Transverse colon (tissue), 4 donors: ENCODE measurements around the gene CRLF1.
A peak's percentile ranks its signal among the peaks of the same experiment; 100 is the strongest.

ENCODE experiments used
- EP300 ChIP-seq: sonication (generic); formaldehyde crosslinking; IDR thresholded peaks from one replicate; pipeline ENCODE4 v1.6.1; 2017; ENCODE audit warnings: antibody characterized with exemption, low read depth
- POLR2A ChIP-seq: fragments of 450-650 bp; IDR thresholded peaks from one replicate; pipeline ENCODE4 v1.6.1; 2016; ENCODE audit warnings: antibody characterized with exemption, mild to moderate bottlenecking, moderate library complexity
- POLR2AphosphoS5 ChIP-seq, 3 donors: sonication (generic); formaldehyde crosslinking; IDR thresholded peaks; one replicate each; pipeline ENCODE4 v1.6.1; 2016; ENCODE audit warnings: antibody characterized with exemption in 3 of 3
- TF ChIP-seq, protein P1 (sequence below), 5 experiments: fragments of 200-600 bp in 3 of 5; fragments of 450-650 bp in 2 of 5; sonication (generic) in 3 of 5; IDR thresholded peaks; 1 replicate in 2 of 5; 2 replicates in 3 of 5; pipeline ENCODE4 v1.5.1; 2016 to 2017; ENCODE audit warnings: antibody characterized with exemption in 5 of 5, inconsistent platforms in 3 of 5, mild to moderate bottlenecking in 2 of 5, moderate library complexity in 1 of 5

DNA sequence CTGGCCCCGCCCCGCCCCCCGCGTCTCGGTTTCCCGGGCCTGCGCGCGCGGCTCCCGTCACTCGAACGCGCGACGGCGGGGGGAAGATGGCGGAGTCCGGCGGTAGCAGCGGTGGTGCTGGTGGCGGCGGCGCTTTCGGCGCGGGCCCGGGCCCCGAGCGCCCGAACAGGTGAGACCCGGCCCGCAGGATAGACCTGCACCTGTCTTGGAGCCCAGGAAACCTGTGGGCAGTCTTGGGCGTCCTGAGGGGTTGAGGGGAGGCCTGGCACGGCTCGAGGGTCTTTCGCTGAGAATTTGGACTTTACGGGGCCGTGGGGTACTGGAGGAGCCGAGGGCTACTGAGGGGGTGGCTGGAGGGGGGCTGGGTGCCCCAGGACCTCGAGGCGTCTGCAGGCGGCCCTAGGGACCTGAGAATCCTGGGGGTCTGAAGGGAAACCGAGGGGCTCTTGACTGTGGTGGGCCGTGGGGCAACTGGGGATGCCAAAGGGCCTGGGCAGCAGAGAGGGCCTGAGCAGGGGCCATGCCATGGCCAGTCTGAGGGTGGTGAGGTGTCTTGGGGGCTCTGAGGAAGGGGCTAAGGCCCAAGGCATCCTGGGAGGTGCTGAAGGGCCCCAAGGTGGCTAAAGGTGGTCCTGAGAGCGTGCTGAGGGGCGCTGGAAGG, 30.5 kb upstream of the CRLF1 start, which contains the start of gene KLHL26:
- TF ChIP-seq, protein P1, sequence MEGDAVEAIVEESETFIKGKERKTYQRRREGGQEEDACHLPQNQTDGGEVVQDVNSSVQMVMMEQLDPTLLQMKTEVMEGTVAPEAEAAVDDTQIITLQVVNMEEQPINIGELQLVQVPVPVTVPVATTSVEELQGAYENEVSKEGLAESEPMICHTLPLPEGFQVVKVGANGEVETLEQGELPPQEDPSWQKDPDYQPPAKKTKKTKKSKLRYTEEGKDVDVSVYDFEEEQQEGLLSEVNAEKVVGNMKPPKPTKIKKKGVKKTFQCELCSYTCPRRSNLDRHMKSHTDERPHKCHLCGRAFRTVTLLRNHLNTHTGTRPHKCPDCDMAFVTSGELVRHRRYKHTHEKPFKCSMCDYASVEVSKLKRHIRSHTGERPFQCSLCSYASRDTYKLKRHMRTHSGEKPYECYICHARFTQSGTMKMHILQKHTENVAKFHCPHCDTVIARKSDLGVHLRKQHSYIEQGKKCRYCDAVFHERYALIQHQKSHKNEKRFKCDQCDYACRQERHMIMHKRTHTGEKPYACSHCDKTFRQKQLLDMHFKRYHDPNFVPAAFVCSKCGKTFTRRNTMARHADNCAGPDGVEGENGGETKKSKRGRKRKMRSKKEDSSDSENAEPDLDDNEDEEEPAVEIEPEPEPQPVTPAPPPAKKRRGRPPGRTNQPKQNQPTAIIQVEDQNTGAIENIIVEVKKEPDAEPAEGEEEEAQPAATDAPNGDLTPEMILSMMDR (IDR thresholded peaks at IDR 0.05) = no peak
- peak; percentile 58 for TF ChIP-seq POLR2A
- TF ChIP-seq EP300 = no peak
- TF ChIP-seq POLR2AphosphoS5 (IDR thresholded peaks at IDR 0.05) = peak; percentile 69 to 90 (median 74)
